WTC11 (cell line): ENCODE measurements around the gene ARTN. TPM values are rescaled to one million over a fixed set of nuclear protein-coding genes. Genes with fewer than 3 reads are reported as not detected.

Experiments used
- ATAC-seq: fragments of 200-7000 bp; cut with Tn5 transposase; 2 replicates; pipeline ENCODE4 v1.10.0; 2021; ENCODE audit warnings: mild to moderate bottlenecking, moderate library complexity
- CTCF ChIA-PET: fragments of 300-600 bp; sonication (Branson Sonifier 250); formaldehyde crosslinking; loops from one replicate; lab custom pipeline; 2021; ENCODE audit warnings: antibody characterized with exemption; lab: Charles Lee
- POLR2A ChIA-PET: fragments of 350-600 bp; sonication (Branson Sonifier 250); formaldehyde crosslinking; loops from one replicate; lab custom pipeline; 2021; ENCODE audit warnings: antibody characterized with exemption; lab: Charles Lee
- DNase-seq: peaks from one replicate; pipeline ENCODE4 v3.0.0; 2021; ENCODE audit warnings: low spot score
- H3K27ac Mint-ChIP-seq: 2 replicates; pipeline ENCODE4 v1.8.0; 2021; ENCODE audit warnings: mixed read lengths
- H3K27me3 Mint-ChIP-seq: 2 replicates; pipeline ENCODE4 v1.8.0; 2021; ENCODE audit warnings: low read depth, mild to moderate bottlenecking, moderate library complexity, mixed read lengths
- H3K36me3 Mint-ChIP-seq: 2 replicates; pipeline ENCODE4 v1.8.0; 2021; ENCODE audit warnings: mixed read lengths
- H3K4me1 Mint-ChIP-seq: 2 replicates; pipeline ENCODE4 v1.8.0; 2022; ENCODE audit warnings: mixed read lengths
- H3K4me3 Mint-ChIP-seq: 2 replicates; pipeline ENCODE4 v1.8.0; 2021; ENCODE audit warnings: mild to moderate bottlenecking, moderate library complexity, mixed read lengths
- H3K9me3 Mint-ChIP-seq: 2 replicates; pipeline ENCODE4 v1.8.0; 2021; ENCODE audit warnings: mixed read lengths
- ATF1 ChIP-seq: sonication (generic); formaldehyde crosslinking; IDR thresholded peaks from 2 replicates; pipeline ENCODE4 v1.8.1; 2023; ENCODE audit warnings: mild to moderate bottlenecking, moderate library complexity, missing genetic modification reagents
- GABPB1 ChIP-seq: sonication (generic); formaldehyde crosslinking; IDR thresholded peaks from 2 replicates; pipeline ENCODE4 v1.8.1; 2023; ENCODE audit warnings: mild to moderate bottlenecking, missing genetic modification reagents
- NR2C2 ChIP-seq: sonication (generic); formaldehyde crosslinking; IDR thresholded peaks from 2 replicates; pipeline ENCODE4 v1.8.0; 2022; ENCODE audit warnings: mild to moderate bottlenecking, missing genetic modification reagents
- TEAD1 ChIP-seq: sonication (generic); formaldehyde crosslinking; IDR thresholded peaks from 2 replicates; pipeline ENCODE4 v1.8.0; 2022; ENCODE audit warnings: mild to moderate bottlenecking, missing genetic modification reagents
- TEAD4 ChIP-seq: sonication (generic); formaldehyde crosslinking; IDR thresholded peaks from 2 replicates; pipeline ENCODE4 v1.8.0; 2022; ENCODE audit warnings: mild to moderate bottlenecking, missing genetic modification reagents
- ZBTB21 ChIP-seq: sonication (generic); formaldehyde crosslinking; IDR thresholded peaks from 2 replicates; pipeline ENCODE4 v1.8.1; 2023; ENCODE audit warnings: mild to moderate bottlenecking, missing genetic modification reagents, borderline replicate concordance
- ZNF121 ChIP-seq: sonication (generic); formaldehyde crosslinking; IDR thresholded peaks from 2 replicates; pipeline ENCODE4 v1.8.0; 2023; ENCODE audit warnings: missing genetic modification reagents
- ZNF219 ChIP-seq: sonication (generic); formaldehyde crosslinking; IDR thresholded peaks from 2 replicates; pipeline ENCODE4 v1.8.0; 2023; ENCODE audit warnings: missing genetic modification reagents, mild to moderate bottlenecking, borderline replicate concordance
- ZNF317 ChIP-seq: sonication (generic); formaldehyde crosslinking; IDR thresholded peaks from 2 replicates; pipeline ENCODE4 v1.8.1; 2023; ENCODE audit warnings: low read depth, mild to moderate bottlenecking, moderate library complexity, missing genetic modification reagents, borderline replicate concordance
- ZNF396 ChIP-seq: fragments of 250-450 bp; sonication (Bioruptor Pico); IDR thresholded peaks from 2 replicates; pipeline ENCODE4 v1.8.0; 2021; ENCODE audit warnings: mild to moderate bottlenecking, moderate library complexity, borderline replicate concordance
- ZNF416 ChIP-seq: fragments of 250-450 bp; sonication (Bioruptor Pico); IDR thresholded peaks from 2 replicates; pipeline ENCODE4 v1.9.0; 2021; ENCODE audit warnings: mild to moderate bottlenecking, inconsistent platforms
- total RNA-seq: library from RNA; stranded (reverse); gene quantifications from 3 replicates; pipeline ENCODE4 v1.2.3, GENCODE V29; 2021
- TF ChIP-seq, protein P1 (sequence below): sonication (generic); formaldehyde crosslinking; IDR thresholded peaks from 2 replicates; pipeline ENCODE4 v1.8.0; 2022; ENCODE audit warnings: mild to moderate bottlenecking, missing genetic modification reagents
- TF ChIP-seq, protein P2 (sequence below): sonication (generic); formaldehyde crosslinking; conservative IDR thresholded peaks from 2 replicates; pipeline ENCODE4 v1.8.1; 2022; ENCODE audit warnings: mild to moderate bottlenecking, missing genetic modification reagents
- TF ChIP-seq, protein P3 (sequence below): sonication (generic); formaldehyde crosslinking; IDR thresholded peaks from 2 replicates; pipeline ENCODE4 v1.8.1; 2023; ENCODE audit warnings: mild to moderate bottlenecking, moderate library complexity, missing genetic modification reagents
- TF ChIP-seq, protein P4 (sequence below): sonication (generic); formaldehyde crosslinking; IDR thresholded peaks from 2 replicates; pipeline ENCODE4 v1.8.1; 2022; ENCODE audit warnings: low read depth, mild to moderate bottlenecking, moderate library complexity, missing genetic modification reagents, borderline replicate concordance
- TF ChIP-seq, protein P5 (sequence below): sonication (generic); formaldehyde crosslinking; IDR thresholded peaks from 2 replicates; pipeline ENCODE4 v1.8.0; 2022; ENCODE audit warnings: missing genetic modification reagents
- TF ChIP-seq, protein P6 (sequence below): fragments of 250-450 bp; sonication (Bioruptor Pico); IDR thresholded peaks from 2 replicates; pipeline ENCODE4 v1.9.0; 2021; ENCODE audit warnings: mild to moderate bottlenecking

Gene ARTN
- total RNA-seq, 1 experiment from 2014 or later = 28.5 TPM

DNA sequence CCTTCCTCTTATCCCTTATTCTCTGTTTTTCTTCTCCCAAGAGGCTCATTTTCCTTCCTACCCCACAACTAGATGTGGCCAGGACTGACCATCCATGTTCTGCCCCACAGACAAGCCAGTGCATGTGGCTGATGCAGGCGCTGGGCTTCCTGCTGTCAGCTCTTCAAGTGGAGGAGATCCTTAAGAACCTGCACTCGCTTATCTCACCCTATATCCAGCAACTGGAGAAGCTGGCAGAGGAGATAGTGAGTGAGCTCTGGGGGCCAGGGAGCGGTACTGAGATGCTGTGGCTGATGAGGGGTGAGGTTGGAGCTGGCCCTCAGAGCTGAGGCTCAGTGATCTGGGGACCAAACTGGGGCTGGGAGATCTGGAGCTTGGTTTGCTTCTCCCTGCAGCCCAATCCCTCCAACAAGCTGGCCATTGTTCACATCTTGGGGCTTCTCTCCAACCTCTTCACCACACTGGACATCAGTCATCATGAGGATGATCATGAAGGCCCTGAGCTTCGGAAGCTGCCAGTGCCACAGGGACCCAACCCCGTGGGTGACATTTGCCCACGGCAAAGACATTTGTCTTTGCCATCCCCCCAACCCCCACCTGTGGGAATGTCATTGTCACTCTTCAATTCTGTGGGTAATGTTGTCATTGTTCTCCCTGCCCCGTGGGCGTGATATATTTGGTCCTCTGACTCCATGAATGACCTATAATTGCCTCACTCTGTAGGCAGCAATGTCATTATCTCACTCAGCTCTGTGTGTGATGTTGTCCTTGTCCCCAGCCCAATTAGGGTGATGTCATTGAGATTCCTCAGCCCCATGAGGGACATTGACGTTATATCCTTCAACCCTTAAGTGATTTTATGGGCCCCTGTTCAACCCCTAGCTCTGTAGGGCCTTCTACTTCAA is 25.0 kb downstream of the ARTN start:
- Mint-ChIP-seq H3K36me3 (peaks cover 8% of the 10 kb centered on the region; the same call in 1 of the 2 replicates), H3K4me3 (no peak overlapping the region), H3K27me3 (no peaks in the 10 kb centered on the region), H3K4me1 (peaks cover 2% of the 10 kb centered on the region), H3K9me3 (no peaks in the 10 kb centered on the region), H3K27ac (no peak overlapping the region)
- no peak for DNase-seq
- ChIA-PET POLR2A (no interaction called here), CTCF (interaction anchor here (1.2 to 1.6 kb wide), 3 partner anchors 11 to 22 kb away, joined by 3 read pairs; partner anchors contain the start of gene DPH2)
- TF ChIP-seq, protein P1, sequence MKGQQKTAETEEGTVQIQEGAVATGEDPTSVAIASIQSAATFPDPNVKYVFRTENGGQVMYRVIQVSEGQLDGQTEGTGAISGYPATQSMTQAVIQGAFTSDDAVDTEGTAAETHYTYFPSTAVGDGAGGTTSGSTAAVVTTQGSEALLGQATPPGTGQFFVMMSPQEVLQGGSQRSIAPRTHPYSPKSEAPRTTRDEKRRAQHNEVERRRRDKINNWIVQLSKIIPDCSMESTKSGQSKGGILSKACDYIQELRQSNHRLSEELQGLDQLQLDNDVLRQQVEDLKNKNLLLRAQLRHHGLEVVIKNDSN (CRISPR knock-in tag) = no peak
- TF ChIP-seq ZBTB21 (CRISPR knock-in tag) (no peak), TEAD4 (no peak), ZNF317 (CRISPR knock-in tag) (no peak), NR2C2 (CRISPR knock-in tag) (no peak), TEAD1 (CRISPR knock-in tag) (no peak), ZNF121 (no peak), ZNF416 (CRISPR knock-in tag) (no peak), ZNF219 (CRISPR knock-in tag) (no peak), GABPB1 (CRISPR knock-in tag) (no peak), ATF1 (CRISPR knock-in tag) (no peak), ZNF396 (CRISPR knock-in tag) (no peak)
- TF ChIP-seq, protein P2, sequence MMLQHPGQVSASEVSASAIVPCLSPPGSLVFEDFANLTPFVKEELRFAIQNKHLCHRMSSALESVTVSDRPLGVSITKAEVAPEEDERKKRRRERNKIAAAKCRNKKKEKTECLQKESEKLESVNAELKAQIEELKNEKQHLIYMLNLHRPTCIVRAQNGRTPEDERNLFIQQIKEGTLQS = no peak
- TF ChIP-seq, protein P3, sequence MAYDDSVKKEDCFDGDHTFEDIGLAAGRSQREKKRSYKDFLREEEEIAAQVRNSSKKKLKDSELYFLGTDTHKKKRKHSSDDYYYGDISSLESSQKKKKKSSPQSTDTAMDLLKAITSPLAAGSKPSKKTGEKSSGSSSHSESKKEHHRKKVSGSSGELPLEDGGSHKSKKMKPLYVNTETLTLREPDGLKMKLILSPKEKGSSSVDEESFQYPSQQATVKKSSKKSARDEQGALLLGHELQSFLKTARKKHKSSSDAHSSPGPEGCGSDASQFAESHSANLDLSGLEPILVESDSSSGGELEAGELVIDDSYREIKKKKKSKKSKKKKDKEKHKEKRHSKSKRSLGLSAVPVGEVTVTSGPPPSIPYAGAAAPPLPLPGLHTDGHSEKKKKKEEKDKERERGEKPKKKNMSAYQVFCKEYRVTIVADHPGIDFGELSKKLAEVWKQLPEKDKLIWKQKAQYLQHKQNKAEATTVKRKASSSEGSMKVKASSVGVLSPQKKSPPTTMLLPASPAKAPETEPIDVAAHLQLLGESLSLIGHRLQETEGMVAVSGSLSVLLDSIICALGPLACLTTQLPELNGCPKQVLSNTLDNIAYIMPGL (CRISPR knock-in tag) = no peak
- TF ChIP-seq, protein P4, sequence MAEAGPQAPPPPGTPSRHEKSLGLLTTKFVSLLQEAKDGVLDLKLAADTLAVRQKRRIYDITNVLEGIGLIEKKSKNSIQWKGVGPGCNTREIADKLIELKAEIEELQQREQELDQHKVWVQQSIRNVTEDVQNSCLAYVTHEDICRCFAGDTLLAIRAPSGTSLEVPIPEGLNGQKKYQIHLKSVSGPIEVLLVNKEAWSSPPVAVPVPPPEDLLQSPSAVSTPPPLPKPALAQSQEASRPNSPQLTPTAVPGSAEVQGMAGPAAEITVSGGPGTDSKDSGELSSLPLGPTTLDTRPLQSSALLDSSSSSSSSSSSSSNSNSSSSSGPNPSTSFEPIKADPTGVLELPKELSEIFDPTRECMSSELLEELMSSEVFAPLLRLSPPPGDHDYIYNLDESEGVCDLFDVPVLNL (CRISPR knock-in tag) = no peak
- TF ChIP-seq, protein P5, sequence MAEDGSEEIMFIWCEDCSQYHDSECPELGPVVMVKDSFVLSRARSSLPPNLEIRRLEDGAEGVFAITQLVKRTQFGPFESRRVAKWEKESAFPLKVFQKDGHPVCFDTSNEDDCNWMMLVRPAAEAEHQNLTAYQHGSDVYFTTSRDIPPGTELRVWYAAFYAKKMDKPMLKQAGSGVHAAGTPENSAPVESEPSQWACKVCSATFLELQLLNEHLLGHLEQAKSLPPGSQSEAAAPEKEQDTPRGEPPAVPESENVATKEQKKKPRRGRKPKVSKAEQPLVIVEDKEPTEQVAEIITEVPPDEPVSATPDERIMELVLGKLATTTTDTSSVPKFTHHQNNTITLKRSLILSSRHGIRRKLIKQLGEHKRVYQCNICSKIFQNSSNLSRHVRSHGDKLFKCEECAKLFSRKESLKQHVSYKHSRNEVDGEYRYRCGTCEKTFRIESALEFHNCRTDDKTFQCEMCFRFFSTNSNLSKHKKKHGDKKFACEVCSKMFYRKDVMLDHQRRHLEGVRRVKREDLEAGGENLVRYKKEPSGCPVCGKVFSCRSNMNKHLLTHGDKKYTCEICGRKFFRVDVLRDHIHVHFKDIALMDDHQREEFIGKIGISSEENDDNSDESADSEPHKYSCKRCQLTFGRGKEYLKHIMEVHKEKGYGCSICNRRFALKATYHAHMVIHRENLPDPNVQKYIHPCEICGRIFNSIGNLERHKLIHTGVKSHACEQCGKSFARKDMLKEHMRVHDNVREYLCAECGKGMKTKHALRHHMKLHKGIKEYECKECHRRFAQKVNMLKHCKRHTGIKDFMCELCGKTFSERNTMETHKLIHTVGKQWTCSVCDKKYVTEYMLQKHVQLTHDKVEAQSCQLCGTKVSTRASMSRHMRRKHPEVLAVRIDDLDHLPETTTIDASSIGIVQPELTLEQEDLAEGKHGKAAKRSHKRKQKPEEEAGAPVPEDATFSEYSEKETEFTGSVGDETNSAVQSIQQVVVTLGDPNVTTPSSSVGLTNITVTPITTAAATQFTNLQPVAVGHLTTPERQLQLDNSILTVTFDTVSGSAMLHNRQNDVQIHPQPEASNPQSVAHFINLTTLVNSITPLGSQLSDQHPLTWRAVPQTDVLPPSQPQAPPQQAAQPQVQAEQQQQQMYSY (CRISPR knock-in tag) = no peak
- TF ChIP-seq, protein P6, sequence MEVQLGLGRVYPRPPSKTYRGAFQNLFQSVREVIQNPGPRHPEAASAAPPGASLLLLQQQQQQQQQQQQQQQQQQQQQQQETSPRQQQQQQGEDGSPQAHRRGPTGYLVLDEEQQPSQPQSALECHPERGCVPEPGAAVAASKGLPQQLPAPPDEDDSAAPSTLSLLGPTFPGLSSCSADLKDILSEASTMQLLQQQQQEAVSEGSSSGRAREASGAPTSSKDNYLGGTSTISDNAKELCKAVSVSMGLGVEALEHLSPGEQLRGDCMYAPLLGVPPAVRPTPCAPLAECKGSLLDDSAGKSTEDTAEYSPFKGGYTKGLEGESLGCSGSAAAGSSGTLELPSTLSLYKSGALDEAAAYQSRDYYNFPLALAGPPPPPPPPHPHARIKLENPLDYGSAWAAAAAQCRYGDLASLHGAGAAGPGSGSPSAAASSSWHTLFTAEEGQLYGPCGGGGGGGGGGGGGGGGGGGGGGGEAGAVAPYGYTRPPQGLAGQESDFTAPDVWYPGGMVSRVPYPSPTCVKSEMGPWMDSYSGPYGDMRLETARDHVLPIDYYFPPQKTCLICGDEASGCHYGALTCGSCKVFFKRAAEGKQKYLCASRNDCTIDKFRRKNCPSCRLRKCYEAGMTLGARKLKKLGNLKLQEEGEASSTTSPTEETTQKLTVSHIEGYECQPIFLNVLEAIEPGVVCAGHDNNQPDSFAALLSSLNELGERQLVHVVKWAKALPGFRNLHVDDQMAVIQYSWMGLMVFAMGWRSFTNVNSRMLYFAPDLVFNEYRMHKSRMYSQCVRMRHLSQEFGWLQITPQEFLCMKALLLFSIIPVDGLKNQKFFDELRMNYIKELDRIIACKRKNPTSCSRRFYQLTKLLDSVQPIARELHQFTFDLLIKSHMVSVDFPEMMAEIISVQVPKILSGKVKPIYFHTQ (CRISPR knock-in tag) = no peak
- no peak for ATAC-seq
